Natural killer cell (primary cell): Measurements from ENCODE around the gene AXDND1. TPM values are rescaled to one million over a fixed set of nuclear protein-coding genes. Genes with fewer than 3 reads are reported as not detected.

Experiments used
- ATAC-seq, 3 donors: fragments of 150-1000 bp in 2 of 3; fragments of 200-7000 bp in 1 of 3; cut with Tn5 transposase; 1 replicate in 1 of 3; 2 replicates in 2 of 3; pipeline ENCODE4 v1.10.0; 2021; ENCODE audit warnings: mild to moderate bottlenecking in 2 of 3, moderate library complexity in 2 of 3
- DNase-seq, 2 donors: peaks; one replicate each; pipeline versions ENCODE4 v3.0.0 to v3.0.0-alpha.2; 2013 to 2021; ENCODE audit warnings: mixed read lengths in 1 of 2
- H3K27ac ChIP-seq: one replicate; pipeline ENCODE4 v1.5.1; 2013; ENCODE audit warnings: mild to moderate bottlenecking, low read length
- H3K27me3 ChIP-seq: one replicate; pipeline ENCODE4 v1.6.1; 2013; ENCODE audit warnings: low read length; ENCODE audit not compliant: control insufficient read depth, insufficient read depth
- H3K36me3 ChIP-seq: one replicate; pipeline ENCODE4 v1.6.1; 2013; ENCODE audit warnings: low read length; ENCODE audit not compliant: control insufficient read depth, insufficient read depth
- H3K4me1 ChIP-seq: one replicate; pipeline ENCODE4 v1.6.1; 2013; ENCODE audit warnings: low read length; ENCODE audit not compliant: control insufficient read depth, insufficient read depth
- H3K4me3 ChIP-seq: one replicate; pipeline ENCODE4 v1.5.1; 2013; ENCODE audit warnings: low read length
- H3K9me3 ChIP-seq: one replicate; pipeline ENCODE4 v1.6.1; 2013; ENCODE audit warnings: low read length; ENCODE audit not compliant: control insufficient read depth, insufficient read depth
- H3K27ac Mint-ChIP-seq, 2 donors: one replicate each; pipeline ENCODE4 v1.8.0; 2022; ENCODE audit warnings: mild to moderate bottlenecking in 2 of 2, mixed read lengths in 2 of 2, moderate library complexity in 1 of 2
- H3K27me3 Mint-ChIP-seq, 2 donors: one replicate each; pipeline ENCODE4 v1.8.0; 2022; ENCODE audit warnings: low read depth in 2 of 2, mixed read lengths in 2 of 2
- H3K36me3 Mint-ChIP-seq: one replicate; pipeline ENCODE4 v1.8.0; 2022; ENCODE audit warnings: mixed read lengths
- H3K4me1 Mint-ChIP-seq, 2 donors: one replicate each; pipeline ENCODE4 v1.8.0; 2022; ENCODE audit warnings: mixed read lengths in 2 of 2
- H3K4me3 Mint-ChIP-seq: one replicate; pipeline ENCODE4 v1.8.0; 2022; ENCODE audit warnings: mild to moderate bottlenecking, moderate library complexity, mixed read lengths
- H3K9me3 Mint-ChIP-seq, 2 donors: one replicate each; pipeline ENCODE4 v1.8.0; 2022; ENCODE audit warnings: mixed read lengths in 2 of 2
- WGBS: methylation state at CpG from one replicate; pipeline ENCODE4 v1.1.7; 2013; ENCODE audit warnings: missing lambda C conversion rate; ENCODE audit not compliant: insufficient coverage; 5-methylcytosine and 5-hydroxymethylcytosine counted together
- intact Hi-C: fragments of 100-400 bp; cut with micrococcal nuclease; formaldehyde crosslinking; loops from one replicate; pipeline ENCODE4 v1.14.2; 2022
- total RNA-seq, 4 donors: library from RNA; stranded (reverse); fragments of 120-200 nt in 1 of 4; gene quantifications; one replicate each; pipeline versions ENCODE4 v1.2.3 to v1.2.4, GENCODE V29; 2013 to 2022
- TF ChIP-seq, protein P1 (sequence below): fragments of 200-600 bp; IDR thresholded peaks from one replicate; pipeline ENCODE4 v1.8.0; 2022; ENCODE audit warnings: antibody characterized with exemption

The AXDND1 gene
- total RNA-seq, 3 donors from 2014 or later (not counting 1 experiment from before 2014, with no cell fraction given) = 0.78 to 2.0 (median 1.7) TPM

DNA sequence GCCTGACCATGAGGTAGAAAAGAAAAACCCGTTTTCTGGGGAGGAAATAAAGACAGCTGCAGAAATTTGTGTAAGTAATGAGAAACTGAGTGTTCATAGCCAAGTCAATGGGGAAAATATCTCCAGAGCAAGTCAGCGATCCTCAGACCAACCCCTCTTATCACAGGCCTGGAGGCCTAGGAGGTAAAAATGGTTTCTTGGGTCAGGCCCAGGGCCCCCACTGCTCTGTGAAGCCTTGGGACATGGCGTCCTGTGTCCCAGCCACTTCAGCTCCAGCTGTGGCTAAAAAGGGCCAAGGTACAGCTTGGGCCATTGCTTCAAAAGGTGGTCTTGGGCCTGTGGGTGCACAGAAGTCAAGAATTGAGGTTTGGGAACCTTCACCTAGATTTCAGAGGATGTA lies 108.9 kb downstream of the AXDND1 start:
- H3K9me3 Mint-ChIP-seq = peaks cover 17 to 29% of the 10 kb centered on the region in 2 donors
- TF ChIP-seq, protein P1, sequence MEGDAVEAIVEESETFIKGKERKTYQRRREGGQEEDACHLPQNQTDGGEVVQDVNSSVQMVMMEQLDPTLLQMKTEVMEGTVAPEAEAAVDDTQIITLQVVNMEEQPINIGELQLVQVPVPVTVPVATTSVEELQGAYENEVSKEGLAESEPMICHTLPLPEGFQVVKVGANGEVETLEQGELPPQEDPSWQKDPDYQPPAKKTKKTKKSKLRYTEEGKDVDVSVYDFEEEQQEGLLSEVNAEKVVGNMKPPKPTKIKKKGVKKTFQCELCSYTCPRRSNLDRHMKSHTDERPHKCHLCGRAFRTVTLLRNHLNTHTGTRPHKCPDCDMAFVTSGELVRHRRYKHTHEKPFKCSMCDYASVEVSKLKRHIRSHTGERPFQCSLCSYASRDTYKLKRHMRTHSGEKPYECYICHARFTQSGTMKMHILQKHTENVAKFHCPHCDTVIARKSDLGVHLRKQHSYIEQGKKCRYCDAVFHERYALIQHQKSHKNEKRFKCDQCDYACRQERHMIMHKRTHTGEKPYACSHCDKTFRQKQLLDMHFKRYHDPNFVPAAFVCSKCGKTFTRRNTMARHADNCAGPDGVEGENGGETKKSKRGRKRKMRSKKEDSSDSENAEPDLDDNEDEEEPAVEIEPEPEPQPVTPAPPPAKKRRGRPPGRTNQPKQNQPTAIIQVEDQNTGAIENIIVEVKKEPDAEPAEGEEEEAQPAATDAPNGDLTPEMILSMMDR = no peak
- 70% methylated on average over 3 of the region's 3 CpGs for WGBS
- Histone ChIP-seq H3K4me1 (no peaks in the 10 kb centered on the region), H3K36me3 (no peaks in the 10 kb centered on the region), H3K4me3 (no peak overlapping the region), H3K9me3 (peaks cover 20% of the 10 kb centered on the region), H3K27ac (no peak overlapping the region), H3K27me3 (no peaks in the 10 kb centered on the region)
- no peak for DNase-seq
- no peaks in the 10 kb centered on the region for H3K4me1 Mint-ChIP-seq
- intact Hi-C loops = no loop called here
- no peaks in the 10 kb centered on the region for H3K27me3 Mint-ChIP-seq
- no peak overlapping the region for H3K4me3 Mint-ChIP-seq
- no peak for ATAC-seq
- peaks cover 12% of the 10 kb centered on the region for H3K36me3 Mint-ChIP-seq
- no peak overlapping the region for H3K27ac Mint-ChIP-seq

- intact Hi-C loops = no loop called here
- Mint-ChIP-seq H3K4me1 (no peaks in the 10 kb centered on the region), H3K4me3 (no peak overlapping the region), H3K27me3 (no peaks in the 10 kb centered on the region), H3K36me3 (peaks cover 12% of the 10 kb centered on the region), H3K9me3 (peaks cover 20 to 35% of the 10 kb centered on the region in 2 donors), H3K27ac (no peak overlapping the region)
- no peaks in the 10 kb centered on the region for H3K36me3 ChIP-seq
- no peaks in the 10 kb centered on the region for H3K27me3 ChIP-seq
- H3K4me1 ChIP-seq = no peaks in the 10 kb centered on the region
- H3K27ac ChIP-seq = no peak overlapping the region
- ATAC-seq = no peak
- H3K9me3 ChIP-seq = peaks cover 20% of the 10 kb centered on the region
- WGBS = no CpG with 5 or more reads among the region's 2 CpGs
- no peak overlapping the region for H3K4me3 ChIP-seq
- TF ChIP-seq, protein P1 = no peak
- no peak for DNase-seq
Observed at GRCh38 chr1:179476484-179476883, 110.7 kb downstream of the AXDND1 start.

DNA sequence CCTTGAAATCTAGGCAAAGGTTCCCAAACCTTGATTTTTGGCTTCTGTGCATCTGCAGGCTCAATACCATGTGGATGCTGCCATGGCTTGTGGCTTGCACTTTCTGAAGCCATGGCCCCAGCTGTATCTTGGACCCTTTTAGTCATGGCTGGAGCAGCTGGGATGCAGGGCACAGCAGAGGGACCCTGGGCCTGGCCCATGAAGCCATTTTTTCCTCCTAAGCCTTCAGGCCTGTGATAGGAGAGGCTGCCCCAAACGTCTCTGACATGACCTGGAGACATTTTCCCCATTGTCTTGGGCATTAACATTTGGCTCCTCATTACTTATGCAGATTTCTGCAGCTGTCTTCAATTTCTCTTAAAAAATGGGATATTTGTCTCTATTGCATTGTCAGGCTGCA lies 112.6 kb downstream of the AXDND1 start:
- H3K4me1 Mint-ChIP-seq = no peaks in the 10 kb centered on the region
- Histone ChIP-seq H3K4me3 (no peak overlapping the region), H3K9me3 (peaks cover 20% of the 10 kb centered on the region), H3K36me3 (no peaks in the 10 kb centered on the region), H3K27ac (no peak overlapping the region), H3K27me3 (no peaks in the 10 kb centered on the region), H3K4me1 (no peaks in the 10 kb centered on the region)
- peaks cover 21 to 34% of the 10 kb centered on the region in 2 donors for H3K9me3 Mint-ChIP-seq
- WGBS = 19% methylated on average over 1 of the region's 1 CpG
- no peaks in the 10 kb centered on the region for H3K27me3 Mint-ChIP-seq
- H3K4me3 Mint-ChIP-seq = no peak overlapping the region
- DNase-seq (no peak), ATAC-seq (no peak)
- H3K27ac Mint-ChIP-seq = no peak overlapping the region
- peaks cover 12% of the 10 kb centered on the region for H3K36me3 Mint-ChIP-seq
- TF ChIP-seq, protein P1 = no peak
- intact Hi-C loops = no loop called here

DNA sequence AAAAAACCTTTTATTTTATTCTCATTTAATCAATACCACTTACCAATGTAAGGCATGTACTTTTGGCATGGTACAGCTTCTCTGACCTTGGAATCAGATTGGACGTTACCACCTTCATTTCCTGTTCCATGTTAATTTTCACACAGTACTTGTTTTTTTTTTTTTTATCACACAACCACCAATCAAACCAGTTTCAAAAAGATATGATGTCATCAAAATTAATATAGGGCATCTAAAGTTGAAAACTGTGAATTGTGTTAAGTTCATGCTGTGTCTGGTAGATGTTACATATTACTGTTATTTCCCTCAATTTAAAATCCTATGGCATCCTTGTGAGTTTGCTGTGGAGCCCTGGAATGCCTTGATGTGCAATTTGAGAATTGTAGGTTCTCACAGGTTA lies 124.8 kb downstream of the AXDND1 start:
- Mint-ChIP-seq H3K27me3 (no peaks in the 10 kb centered on the region), H3K4me1 (no peaks in the 10 kb centered on the region), H3K36me3 (no peaks in the 10 kb centered on the region), H3K9me3 (peaks cover 5 to 13% of the 10 kb centered on the region in 2 donors), H3K27ac (no peak overlapping the region), H3K4me3 (no peak overlapping the region)
- Histone ChIP-seq H3K27ac (no peak overlapping the region), H3K9me3 (peaks cover under 1% of the 10 kb centered on the region), H3K36me3 (no peaks in the 10 kb centered on the region), H3K4me3 (no peak overlapping the region), H3K27me3 (no peaks in the 10 kb centered on the region), H3K4me1 (no peaks in the 10 kb centered on the region)
- ATAC-seq (no peak), DNase-seq (no peak)
- TF ChIP-seq, protein P1 = no peak
- 60% methylated on average over 1 of the region's 1 CpG for WGBS
- intact Hi-C loops = no loop called here
